ENCODE data around the gene C1QTNF9B.

DNA sequence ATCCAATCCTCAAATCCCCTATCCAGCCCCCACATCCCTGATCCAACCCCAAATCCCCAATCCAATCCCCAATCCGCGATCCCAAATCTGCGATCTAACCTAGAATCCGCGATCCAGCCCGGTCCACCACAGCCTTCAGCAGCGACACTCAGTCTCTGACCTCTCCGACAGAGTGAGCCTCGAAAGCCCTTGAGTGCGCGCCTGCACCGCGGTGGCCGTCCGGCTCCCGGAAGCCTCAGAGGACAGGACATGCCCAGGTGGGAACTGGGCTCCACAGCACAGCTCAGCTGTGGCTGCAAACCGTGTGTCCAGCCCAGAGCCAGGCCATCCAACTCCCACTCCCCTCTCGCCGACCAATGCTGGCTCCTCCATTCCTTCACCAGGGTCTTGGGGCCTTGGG is 48.8 kb upstream of the C1QTNF9B start:
- TF ChIP-seq, protein P1, sequence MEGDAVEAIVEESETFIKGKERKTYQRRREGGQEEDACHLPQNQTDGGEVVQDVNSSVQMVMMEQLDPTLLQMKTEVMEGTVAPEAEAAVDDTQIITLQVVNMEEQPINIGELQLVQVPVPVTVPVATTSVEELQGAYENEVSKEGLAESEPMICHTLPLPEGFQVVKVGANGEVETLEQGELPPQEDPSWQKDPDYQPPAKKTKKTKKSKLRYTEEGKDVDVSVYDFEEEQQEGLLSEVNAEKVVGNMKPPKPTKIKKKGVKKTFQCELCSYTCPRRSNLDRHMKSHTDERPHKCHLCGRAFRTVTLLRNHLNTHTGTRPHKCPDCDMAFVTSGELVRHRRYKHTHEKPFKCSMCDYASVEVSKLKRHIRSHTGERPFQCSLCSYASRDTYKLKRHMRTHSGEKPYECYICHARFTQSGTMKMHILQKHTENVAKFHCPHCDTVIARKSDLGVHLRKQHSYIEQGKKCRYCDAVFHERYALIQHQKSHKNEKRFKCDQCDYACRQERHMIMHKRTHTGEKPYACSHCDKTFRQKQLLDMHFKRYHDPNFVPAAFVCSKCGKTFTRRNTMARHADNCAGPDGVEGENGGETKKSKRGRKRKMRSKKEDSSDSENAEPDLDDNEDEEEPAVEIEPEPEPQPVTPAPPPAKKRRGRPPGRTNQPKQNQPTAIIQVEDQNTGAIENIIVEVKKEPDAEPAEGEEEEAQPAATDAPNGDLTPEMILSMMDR (conservative IDR thresholded peaks at IDR 0.05 in 1 of 2, IDR thresholded peaks at IDR 0.05 in 1 of 2; ENCODE audit: extremely low read depth in 1 of 2, insufficient read depth in 1 of 2, low read depth in 1 of 2, low read length in 2 of 2) = no peak
- TF ChIP-seq EZH2 (IDR thresholded peaks at IDR 0.05; ENCODE audit: borderline replicate concordance, low read length) = no peak
